ENCODE data around the gene SLC8B1.

GRCh38 chr12:113329022-113329790 is 5.7 kb downstream of the SLC8B1 start:
- TF ChIP-seq CTCF (IDR thresholded peaks at IDR 0.05) (no peak), POLR2A (IDR thresholded peaks at IDR 0.05) (no peak)

Measured in right lobe of liver (tissue), 4 donors.